Stimulated activated CD4-positive, alpha-beta T cell treated with anti-CD3 and anti-CD28 coated beads, TNF-alpha, amount 100 ng/mL, for 48 hours (primary cell): ENCODE measurements around the gene DNAH11.
"Not testable (repeated sequence)": the region's sequence is repeated elsewhere in the genome, so short reads cannot be mapped to it uniquely, and the experiment has no call there.

Experiments
- DNase-seq, 3 donors: peaks; one replicate each; pipeline ENCODE4 v3.0.0-alpha.2; 2020; ENCODE audit warnings: low read depth in 3 of 3

DNAH11 gene

GRCh38 chr7:21923658-21924057, 380.8 kb downstream of the DNAH11 start:
- no peak for DNase-seq

GRCh38 chr7:21926448-21926847, 383.6 kb downstream of the DNAH11 start:
- no peak for DNase-seq

- no peak for DNase-seq
These were observed 384.9 kb downstream of the DNAH11 start for GRCh38 chr7:21927693-21928092.

- DNase-seq, result not testable (repeated sequence)
These were observed 390.5 kb downstream of the DNAH11 start for GRCh38 chr7:21933293-21933692.

- DNase-seq, result no peak
These were observed 392.0 kb downstream of the DNAH11 start for GRCh38 chr7:21934808-21935207.

- DNase-seq, result no peak
These were observed 395.6 kb downstream of the DNAH11 start for GRCh38 chr7:21938463-21938862.

- DNase-seq, result peak; percentile 48 to 64 (median 57)
These were observed 396.5 kb downstream of the DNAH11 start for GRCh38 chr7:21939136-21939857.

GRCh38 chr7:21939858-21940372, 397.1 kb downstream of the DNAH11 start:
- DNase-seq, result no peak

GRCh38 chr7:21941611-21942141, 398.8 kb downstream of the DNAH11 start:
- DNase-seq, result no peak

- no peak for DNase-seq
These were observed 400.1 kb downstream of the DNAH11 start for GRCh38 chr7:21942955-21943354.

- no peak for DNase-seq
These were observed 400.6 kb downstream of the DNAH11 start for GRCh38 chr7:21943436-21943835.

- peak; percentile 16 to 45 (median 27) for DNase-seq
These were observed 402.0 kb downstream of the DNAH11 start for GRCh38 chr7:21944616-21945453.

- DNase-seq, result peak; percentile 43 to 68 (median 67)
These were observed 402.8 kb downstream of the DNAH11 start, which contains the start of gene CDCA7L for GRCh38 chr7:21945454-21946221. CDCA7L (minus strand) TSS chr7:21945899; CDS start chr7:21945804, 95 bp downstream.

- DNase-seq, result no peak
These were observed 403.4 kb downstream of the DNAH11 start for GRCh38 chr7:21946222-21946709.

- no peak for DNase-seq
These were observed 404.2 kb downstream of the DNAH11 start for GRCh38 chr7:21947056-21947455.

GRCh38 chr7:21947946-21948345, 405.1 kb downstream of the DNAH11 start:
- no peak for DNase-seq

- no peak for DNase-seq
These were observed 405.5 kb downstream of the DNAH11 start for GRCh38 chr7:21948364-21948763.

GRCh38 chr7:21948887-21949540, 406.2 kb downstream of the DNAH11 start:
- DNase-seq, result no peak
